ENCODE measurements around the gene CDK5. TPM values are rescaled to one million over a fixed set of nuclear protein-coding genes. Genes with fewer than 3 reads are reported as not detected.
A peak's percentile ranks its signal among the peaks of the same experiment; 100 is the strongest.

The CDK5 gene
- total and polyA plus RNA-seq, 2 of the 13 experiments (the other 11 are each of a cell fraction or from before 2014, with no cell fraction given) = 16.4 to 21.3 TPM

GRCh38 chr7:151006590-151007300, 51.0 kb downstream of the CDK5 start:
- H3K79me2 ChIP-seq (ENCODE audit: insufficient read depth, low read length) = no peaks in the 10 kb centered on the region
- H3K4me2 ChIP-seq (ENCODE audit: low read depth, low read length) = peak overlapping the region; percentile 98; the same call in 1 of the 2 replicates
- ChIA-PET POLR2A (interaction anchor here (4.2 kb wide), 1 partner anchor 56 kb away, joined by 29 read pairs; no protein-coding TSS in a partner anchor), CTCF (ENCODE audit: low intra/inter-chr PET ratio, low total read pairs) (no interaction called here)
- H3K9me3 ChIP-seq (ENCODE audit: low read length) = no peaks in the 10 kb centered on the region
- intact Hi-C loops (cut with micrococcal nuclease; ENCODE audit: unreplicated experiment) = no loop called here
- no peaks in the 10 kb centered on the region for H3K36me3 ChIP-seq (replicated peaks in 1 of 2; ENCODE audit: control insufficient read depth in 1 of 2, insufficient read depth in 2 of 2, low read length in 2 of 2)
- WGBS (ENCODE audit: low lambda C conversion rate) = 60% methylated on average over 16 of the region's 23 CpGs
- H3K4me3 ChIP-seq (replicated peaks in 1 of 3; ENCODE audit: insufficient read depth in 1 of 3, low read depth in 2 of 3, low read length in 3 of 3) = peak overlapping the region in 2 of 3 experiments; percentile 6 to 48; a peak in 2 of 6 replicates
- DNase-seq (ENCODE audit: low spot score) (no peak), FAIRE-seq (no peak), ATAC-seq (peak; percentile 5; the same call in 1 of the 3 replicates)
- no peak overlapping the region for H2AFZ ChIP-seq (ENCODE audit: low read length)
- in situ Hi-C loops (cut with HindIII; ENCODE audit: extremely low pct_ligation_motif_present, low pct_unique_long_range_greater_than_20kb) = no loop called here
- BruUV-seq (replicated peaks) = no TSS peak
- 0 out of 2 replicates have a peak overlapping the region, but pooled peaks have one; percentile 2 for H3K9ac ChIP-seq (ENCODE audit: insufficient read depth, low read depth, low read length)
- peaks cover 91% of the 10 kb centered on the region for H3K4me1 ChIP-seq (ENCODE audit: insufficient read depth, low read length)
- peaks cover 0 to 2% of the 10 kb centered on the region in 2 experiments; a peak in 2 of 5 replicates for H3K27me3 ChIP-seq (ENCODE audit: control insufficient read depth in 1 of 2, insufficient read depth in 2 of 2, low read length in 2 of 2)
- H4K20me1 ChIP-seq (ENCODE audit: insufficient read depth, low read length) = no peaks in the 10 kb centered on the region
- no peak overlapping the region for H3K27ac ChIP-seq (ENCODE audit: extremely low read length, insufficient read depth, low read length)
- TF ChIP-seq EP300 (IDR thresholded peaks at IDR 0.05; ENCODE audit: low read depth in 2 of 2, low read length in 2 of 2) (no peak), EP300 (CRISPR knock-in tag; IDR thresholded peaks at IDR 0.05; ENCODE audit: borderline replicate concordance) (no peak), ZMYM4 (CRISPR knock-in tag; IDR thresholded peaks at IDR 0.05) (no peak), BCLAF1 (IDR thresholded peaks at IDR 0.05) (no peak), HMGXB4 (CRISPR knock-in tag; IDR thresholded peaks at IDR 0.05; ENCODE audit: borderline replicate concordance in 1 of 2, low read depth in 1 of 2) (0 out of 4 replicates have a peak, but pooled peaks of 1 of the 2 experiments have one; percentile 42), ZNF142 (CRISPR knock-in tag; IDR thresholded peaks at IDR 0.05) (no peak), KDM4B (CRISPR knock-in tag; IDR thresholded peaks at IDR 0.05) (no peak), ZBTB43 (CRISPR knock-in tag; conservative IDR thresholded peaks at IDR 0.05) (no peak), ZNF629 (CRISPR knock-in tag; conservative IDR thresholded peaks at IDR 0.05) (no peak), STAG1 (CRISPR knock-in tag; IDR thresholded peaks at IDR 0.05) (no peak), RXRA (CRISPR knock-in tag; IDR thresholded peaks at IDR 0.05) (no peak)

All from HepG2 (cell line).